ENCODE measurements around the gene TRIM28. TPM values are rescaled to one million over a fixed set of nuclear protein-coding genes. Genes with fewer than 3 reads are reported as not detected.
A peak's percentile ranks its signal among the peaks of the same experiment; 100 is the strongest.

TRIM28 gene
- polyA plus RNA-seq, 3 donors, result 16.2 to 234 (median 35.0) TPM

- H3K36me3 Mint-ChIP-seq, result peaks cover 77 to 80% of the 10 kb centered on the region in 2 donors
Observed at GRCh38 chr19:58551577-58552471, 8.0 kb downstream of the TRIM28 start.

GRCh38 chr19:58552655-58553054 lies 8.8 kb downstream of the TRIM28 start:
- Mint-ChIP-seq H3K4me1 (peaks cover 42% of the 10 kb centered on the region), H3K27me3 (ENCODE audit: low read depth in 3 of 3) (no peaks in the 10 kb centered on the region), H3K27ac (peak overlapping the region in 4 of 7 donors; percentile 18 to 71 (median 30)), H3K9me3 (peaks cover 0 to 2% (median 0%) of the 10 kb centered on the region in 7 donors), H3K36me3 (peaks cover 74 to 80% of the 10 kb centered on the region in 2 donors), H3K4me3 (no peak overlapping the region)
- Histone ChIP-seq H2AFZ (ENCODE audit: insufficient read depth, low read depth, low read length, poor library complexity, severe bottlenecking) (no peak overlapping the region), H3K4me1 (ENCODE audit: control insufficient read depth in 1 of 2, insufficient read depth in 2 of 2, low read length in 2 of 2) (peaks cover 33 to 41% of the 10 kb centered on the region in 2 donors), H3K4me3 (replicated peaks in 1 of 3; ENCODE audit: low read depth in 2 of 3, low read length in 3 of 3) (no peak overlapping the region), H3K4me2 (replicated peaks; ENCODE audit: extremely low read depth, low read length, poor library complexity, severe bottlenecking) (no peak overlapping the region), H4K20me1 (ENCODE audit: insufficient read depth, low read length) (peaks cover 52% of the 10 kb centered on the region), H3K36me3 (replicated peaks in 1 of 2; ENCODE audit: control insufficient read depth in 1 of 2, insufficient read depth in 2 of 2, low read length in 2 of 2) (peaks cover 72 to 81% of the 10 kb centered on the region in 2 donors), H3K9ac (ENCODE audit: insufficient read depth, low read length, poor library complexity, severe bottlenecking) (no peak overlapping the region), H3K27ac (ENCODE audit: low read depth in 1 of 2, low read length in 2 of 2) (no peak overlapping the region), H3K79me2 (ENCODE audit: insufficient read depth, low read length) (peaks cover 67% of the 10 kb centered on the region), H3K27me3 (ENCODE audit: control insufficient read depth in 2 of 2, insufficient read depth in 2 of 2, low read length in 2 of 2) (no peaks in the 10 kb centered on the region), H3K9me3 (replicated peaks in 1 of 2; ENCODE audit: control insufficient read depth in 1 of 2, insufficient read depth in 1 of 2, low read length in 2 of 2) (no peaks in the 10 kb centered on the region)
- TF ChIP-seq CTCF (IDR thresholded peaks at IDR 0.05), result no peak
- no peak for DNase-seq
- 92% methylated on average over 2 of the region's 2 CpGs for WGBS (ENCODE audit: insufficient coverage)
- intact Hi-C loops (cut with micrococcal nuclease), result no loop called here

More at GRCh38 chr19:58551577-58552471, 8.0 kb downstream of the TRIM28 start:
- no peaks in the 10 kb centered on the region for H3K27me3 Mint-ChIP-seq (ENCODE audit: low read depth in 3 of 3)
- Histone ChIP-seq H3K27me3 (ENCODE audit: control insufficient read depth in 2 of 2, insufficient read depth in 2 of 2, low read length in 2 of 2) (no peaks in the 10 kb centered on the region), H3K9me3 (replicated peaks in 1 of 2; ENCODE audit: control insufficient read depth in 1 of 2, insufficient read depth in 1 of 2, low read length in 2 of 2) (no peaks in the 10 kb centered on the region), H3K4me3 (replicated peaks in 1 of 3; ENCODE audit: low read depth in 2 of 3, low read length in 3 of 3) (no peak overlapping the region), H3K4me1 (ENCODE audit: control insufficient read depth in 1 of 2, insufficient read depth in 2 of 2, low read length in 2 of 2) (peaks cover 24 to 33% of the 10 kb centered on the region in 2 donors), H3K36me3 (replicated peaks in 1 of 2; ENCODE audit: control insufficient read depth in 1 of 2, insufficient read depth in 2 of 2, low read length in 2 of 2) (peaks cover 76 to 83% of the 10 kb centered on the region in 2 donors), H2AFZ (ENCODE audit: insufficient read depth, low read depth, low read length, poor library complexity, severe bottlenecking) (no peak overlapping the region), H4K20me1 (ENCODE audit: insufficient read depth, low read length) (peaks cover 58% of the 10 kb centered on the region), H3K79me2 (ENCODE audit: insufficient read depth, low read length) (peaks cover 67% of the 10 kb centered on the region), H3K4me2 (replicated peaks; ENCODE audit: extremely low read depth, low read length, poor library complexity, severe bottlenecking) (no peak overlapping the region), H3K9ac (ENCODE audit: insufficient read depth, low read length, poor library complexity, severe bottlenecking) (no peak overlapping the region), H3K27ac (ENCODE audit: low read depth in 1 of 2, low read length in 2 of 2) (peak overlapping the region in 1 of 2 donors; percentile 12)
- DNase-seq, result no peak
- WGBS (ENCODE audit: insufficient coverage), result over 99% methylated on average over 11 of the region's 18 CpGs
- TF ChIP-seq CTCF (IDR thresholded peaks at IDR 0.05), result no peak
- no peak overlapping the region for H3K4me3 Mint-ChIP-seq
- intact Hi-C loops (cut with micrococcal nuclease), result no loop called here
- peaks cover 34% of the 10 kb centered on the region for H3K4me1 Mint-ChIP-seq
- H3K9me3 Mint-ChIP-seq, result peaks cover 0 to 2% (median 0%) of the 10 kb centered on the region in 7 donors
- H3K27ac Mint-ChIP-seq, result peak overlapping the region in 4 of 7 donors; percentile 4 to 45 (median 30)
